Measurements from ENCODE around the gene TBXAS1. TPM values are rescaled to one million over a fixed set of nuclear protein-coding genes. Genes with fewer than 3 reads are reported as not detected.
"Not testable (repeated sequence)": the region's sequence is repeated elsewhere in the genome, so short reads cannot be mapped to it uniquely, and the experiment has no call there.

The TBXAS1 gene
- total RNA-seq, 2 donors from 2014 or later: 3.9 to 4.7 TPM

GRCh38 chr7:139830782-139831501 is 1.9 kb downstream of the TBXAS1 start:
- peak overlapping the region; percentile 88 for H3K27ac Mint-ChIP-seq
- H3K4me3 Mint-ChIP-seq: peak overlapping the region; percentile 44 to 87
- peaks cover 40% of the 10 kb centered on the region for H3K4me1 Mint-ChIP-seq (ENCODE audit: low read depth)
- peak; percentile 27 to 53 for ATAC-seq (replicated peaks in 1 of 2)
- peaks cover 8% of the 10 kb centered on the region for H3K27me3 Mint-ChIP-seq (ENCODE audit: low read depth)
- peaks cover 6 to 11% of the 10 kb centered on the region in 2 donors for H3K36me3 Mint-ChIP-seq (ENCODE audit: insufficient read depth in 2 of 2)
- no peak for DNase-seq
- H3K9me3 Mint-ChIP-seq: peaks cover 9 to 12% of the 10 kb centered on the region in 2 donors

- H3K27ac Mint-ChIP-seq; DNase-seq; H3K4me3 Mint-ChIP-seq; H3K27me3 Mint-ChIP-seq (ENCODE audit: low read depth); H3K4me1 Mint-ChIP-seq (ENCODE audit: low read depth); ATAC-seq (replicated peaks in 1 of 2): not testable (repeated sequence)
- Mint-ChIP-seq H3K9me3 (peaks cover 14 to 20% of the 10 kb centered on the region in 2 donors), H3K36me3 (ENCODE audit: insufficient read depth in 2 of 2) (peaks cover 6 to 11% of the 10 kb centered on the region in 2 donors)
Measured at GRCh38 chr7:139835848-139836247, 6.8 kb downstream of the TBXAS1 start.

GRCh38 chr7:139837291-139837690 is 8.2 kb downstream of the TBXAS1 start:
- not testable (repeated sequence) for H3K27me3 Mint-ChIP-seq (ENCODE audit: low read depth); H3K4me1 Mint-ChIP-seq (ENCODE audit: low read depth); DNase-seq; ATAC-seq (replicated peaks in 1 of 2); H3K36me3 Mint-ChIP-seq (ENCODE audit: insufficient read depth in 2 of 2); H3K27ac Mint-ChIP-seq; H3K4me3 Mint-ChIP-seq
- H3K9me3 Mint-ChIP-seq: peaks cover 14 to 20% of the 10 kb centered on the region in 2 donors

- Mint-ChIP-seq H3K36me3 (ENCODE audit: insufficient read depth in 2 of 2) (peaks cover 2 to 4% of the 10 kb centered on the region in 2 donors), H3K9me3 (peaks cover 12 to 15% of the 10 kb centered on the region in 2 donors)
- ATAC-seq (replicated peaks in 1 of 2): no peak
Measured at GRCh38 chr7:139838276-139838675, 9.2 kb downstream of the TBXAS1 start.

GRCh38 chr7:139838876-139839275 is 9.8 kb downstream of the TBXAS1 start:
- Mint-ChIP-seq H3K4me3 (no peak overlapping the region), H3K36me3 (ENCODE audit: insufficient read depth in 2 of 2) (peaks cover 2 to 4% of the 10 kb centered on the region in 2 donors), H3K9me3 (peaks cover 12 to 15% of the 10 kb centered on the region in 2 donors), H3K4me1 (ENCODE audit: low read depth) (no peaks in the 10 kb centered on the region), H3K27me3 (ENCODE audit: low read depth) (no peaks in the 10 kb centered on the region), H3K27ac (no peak overlapping the region)
- no peak for DNase-seq
- ATAC-seq (replicated peaks in 1 of 2): no peak

More at GRCh38 chr7:139838276-139838675, 9.2 kb downstream of the TBXAS1 start:
- no peaks in the 10 kb centered on the region for H3K4me1 Mint-ChIP-seq (ENCODE audit: low read depth)
- no peak for DNase-seq
- H3K27me3 Mint-ChIP-seq (ENCODE audit: low read depth): no peaks in the 10 kb centered on the region
- H3K27ac Mint-ChIP-seq: no peak overlapping the region
- H3K4me3 Mint-ChIP-seq: no peak overlapping the region

- no peaks in the 10 kb centered on the region for H3K36me3 Mint-ChIP-seq (ENCODE audit: insufficient read depth in 2 of 2)
- no peak for DNase-seq
- no peak overlapping the region for H3K4me3 Mint-ChIP-seq
- H3K4me1 Mint-ChIP-seq (ENCODE audit: low read depth): no peaks in the 10 kb centered on the region
- ATAC-seq (replicated peaks in 1 of 2): no peak
- no peak overlapping the region for H3K27ac Mint-ChIP-seq
- H3K27me3 Mint-ChIP-seq (ENCODE audit: low read depth): peaks cover 6% of the 10 kb centered on the region
- H3K9me3 Mint-ChIP-seq: peaks cover 5 to 8% of the 10 kb centered on the region in 2 donors
Measured at GRCh38 chr7:139840776-139841175, 11.7 kb downstream of the TBXAS1 start.

- no peaks in the 10 kb centered on the region for H3K9me3 Mint-ChIP-seq
- H3K36me3 Mint-ChIP-seq (ENCODE audit: insufficient read depth in 2 of 2): no peaks in the 10 kb centered on the region
- no peak overlapping the region for H3K27ac Mint-ChIP-seq
- ATAC-seq (replicated peaks in 1 of 2): no peak
- no peak for DNase-seq
- no peak overlapping the region for H3K4me3 Mint-ChIP-seq
- H3K27me3 Mint-ChIP-seq (ENCODE audit: low read depth): peaks cover 6% of the 10 kb centered on the region
- no peaks in the 10 kb centered on the region for H3K4me1 Mint-ChIP-seq (ENCODE audit: low read depth)
Measured at GRCh38 chr7:139842401-139843210, 13.5 kb downstream of the TBXAS1 start.

- not testable (repeated sequence) for H3K27me3 Mint-ChIP-seq (ENCODE audit: low read depth); H3K27ac Mint-ChIP-seq; H3K4me1 Mint-ChIP-seq (ENCODE audit: low read depth); H3K9me3 Mint-ChIP-seq; H3K36me3 Mint-ChIP-seq (ENCODE audit: insufficient read depth in 2 of 2); H3K4me3 Mint-ChIP-seq; ATAC-seq (replicated peaks in 1 of 2); DNase-seq
Measured at GRCh38 chr7:139843211-139843537, 14.1 kb downstream of the TBXAS1 start.

- Mint-ChIP-seq H3K36me3 (ENCODE audit: insufficient read depth in 2 of 2) (no peaks in the 10 kb centered on the region), H3K9me3 (no peaks in the 10 kb centered on the region), H3K27ac (no peak overlapping the region), H3K27me3 (ENCODE audit: low read depth) (peaks cover 6% of the 10 kb centered on the region), H3K4me1 (ENCODE audit: low read depth) (no peaks in the 10 kb centered on the region), H3K4me3 (no peak overlapping the region)
- no peak for DNase-seq
- ATAC-seq (replicated peaks in 1 of 2): no peak
Measured at GRCh38 chr7:139844779-139845442, 15.8 kb downstream of the TBXAS1 start.

GRCh38 chr7:139845443-139845805 is 16.4 kb downstream of the TBXAS1 start:
- H3K4me3 Mint-ChIP-seq: no peak overlapping the region
- H3K27ac Mint-ChIP-seq: no peak overlapping the region
- peaks cover 6% of the 10 kb centered on the region for H3K27me3 Mint-ChIP-seq (ENCODE audit: low read depth)
- H3K9me3 Mint-ChIP-seq: no peaks in the 10 kb centered on the region
- no peaks in the 10 kb centered on the region for H3K36me3 Mint-ChIP-seq (ENCODE audit: insufficient read depth in 2 of 2)
- ATAC-seq (replicated peaks in 1 of 2): no peak
- no peaks in the 10 kb centered on the region for H3K4me1 Mint-ChIP-seq (ENCODE audit: low read depth)
- no peak for DNase-seq

- H3K27me3 Mint-ChIP-seq (ENCODE audit: low read depth): peaks cover 6% of the 10 kb centered on the region
- no peak overlapping the region for H3K27ac Mint-ChIP-seq
- no peaks in the 10 kb centered on the region for H3K4me1 Mint-ChIP-seq (ENCODE audit: low read depth)
- no peak overlapping the region for H3K4me3 Mint-ChIP-seq
- H3K9me3 Mint-ChIP-seq: no peaks in the 10 kb centered on the region
- DNase-seq (no peak), ATAC-seq (replicated peaks in 1 of 2) (no peak)
- H3K36me3 Mint-ChIP-seq (ENCODE audit: insufficient read depth in 2 of 2): no peaks in the 10 kb centered on the region
Measured at GRCh38 chr7:139846297-139846696, 17.2 kb downstream of the TBXAS1 start.

- Mint-ChIP-seq H3K27ac (no peak overlapping the region), H3K36me3 (ENCODE audit: insufficient read depth in 2 of 2) (no peaks in the 10 kb centered on the region), H3K4me3 (no peak overlapping the region), H3K27me3 (ENCODE audit: low read depth) (peaks cover 6% of the 10 kb centered on the region), H3K4me1 (ENCODE audit: low read depth) (no peaks in the 10 kb centered on the region), H3K9me3 (no peaks in the 10 kb centered on the region)
- ATAC-seq (replicated peaks in 1 of 2) (no peak), DNase-seq (no peak)
Measured at GRCh38 chr7:139848274-139848673, 19.2 kb downstream of the TBXAS1 start.

- no peak for DNase-seq
- no peak overlapping the region for H3K27ac Mint-ChIP-seq
- H3K27me3 Mint-ChIP-seq (ENCODE audit: low read depth): no peaks in the 10 kb centered on the region
- no peak for ATAC-seq (replicated peaks in 1 of 2)
- no peaks in the 10 kb centered on the region for H3K9me3 Mint-ChIP-seq
- peaks cover 18% of the 10 kb centered on the region for H3K4me1 Mint-ChIP-seq (ENCODE audit: low read depth)
- no peak overlapping the region for H3K4me3 Mint-ChIP-seq
- H3K36me3 Mint-ChIP-seq (ENCODE audit: insufficient read depth in 2 of 2): no peaks in the 10 kb centered on the region
Measured at GRCh38 chr7:139850906-139851305, 21.8 kb downstream of the TBXAS1 start.
